Measurements from ENCODE around the gene KIF3C.

DNA sequence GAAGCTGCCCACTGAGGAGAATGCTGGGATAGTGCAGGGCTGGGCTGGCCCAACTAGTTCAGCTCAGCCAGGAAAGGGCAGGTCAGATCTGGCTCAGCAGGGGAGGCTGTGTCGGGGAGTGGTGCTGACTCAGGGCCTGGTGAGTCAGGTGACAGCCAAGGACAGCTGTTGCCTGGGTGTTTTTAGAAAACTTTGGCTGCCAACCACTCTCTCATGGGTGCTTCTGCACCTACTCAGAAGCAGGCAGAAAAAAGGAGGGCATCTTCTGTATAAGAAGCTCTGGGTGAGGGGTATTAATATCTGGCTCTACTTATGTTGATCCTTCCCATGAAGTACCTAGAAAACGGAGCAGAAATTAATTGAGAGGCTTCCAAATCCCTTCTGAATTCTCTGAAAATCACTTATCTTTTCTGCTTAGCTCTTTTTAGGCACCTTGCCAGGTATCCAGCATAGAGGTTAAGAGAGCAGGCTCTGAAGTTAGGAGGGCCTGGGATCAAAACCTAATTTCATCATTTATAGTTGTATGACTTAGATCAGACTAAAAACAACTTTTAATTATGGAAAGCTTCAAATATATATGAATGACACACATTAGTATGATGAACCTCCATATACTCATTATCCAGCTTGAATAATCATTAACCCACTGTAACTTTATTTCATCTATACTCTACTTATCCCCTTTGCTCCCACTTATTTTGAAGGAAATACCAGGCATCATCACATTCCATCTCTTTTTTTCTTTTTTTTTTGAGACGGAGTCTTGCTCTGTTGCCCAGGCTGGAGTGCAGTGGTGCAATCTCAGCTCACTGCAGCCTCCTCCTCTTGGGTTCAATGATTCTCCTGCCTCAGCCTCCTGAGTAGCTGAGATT lies 36.1 kb upstream of the KIF3C start:
- TF ChIP-seq CTCF (IDR thresholded peaks at IDR 0.05) (no peak), POLR2A (IDR thresholded peaks at IDR 0.05) (no peak)
